Measurements from ENCODE around the gene SYNM.
A peak's percentile ranks its signal among the peaks of the same experiment; 100 is the strongest.

The SYNM gene

DNA sequence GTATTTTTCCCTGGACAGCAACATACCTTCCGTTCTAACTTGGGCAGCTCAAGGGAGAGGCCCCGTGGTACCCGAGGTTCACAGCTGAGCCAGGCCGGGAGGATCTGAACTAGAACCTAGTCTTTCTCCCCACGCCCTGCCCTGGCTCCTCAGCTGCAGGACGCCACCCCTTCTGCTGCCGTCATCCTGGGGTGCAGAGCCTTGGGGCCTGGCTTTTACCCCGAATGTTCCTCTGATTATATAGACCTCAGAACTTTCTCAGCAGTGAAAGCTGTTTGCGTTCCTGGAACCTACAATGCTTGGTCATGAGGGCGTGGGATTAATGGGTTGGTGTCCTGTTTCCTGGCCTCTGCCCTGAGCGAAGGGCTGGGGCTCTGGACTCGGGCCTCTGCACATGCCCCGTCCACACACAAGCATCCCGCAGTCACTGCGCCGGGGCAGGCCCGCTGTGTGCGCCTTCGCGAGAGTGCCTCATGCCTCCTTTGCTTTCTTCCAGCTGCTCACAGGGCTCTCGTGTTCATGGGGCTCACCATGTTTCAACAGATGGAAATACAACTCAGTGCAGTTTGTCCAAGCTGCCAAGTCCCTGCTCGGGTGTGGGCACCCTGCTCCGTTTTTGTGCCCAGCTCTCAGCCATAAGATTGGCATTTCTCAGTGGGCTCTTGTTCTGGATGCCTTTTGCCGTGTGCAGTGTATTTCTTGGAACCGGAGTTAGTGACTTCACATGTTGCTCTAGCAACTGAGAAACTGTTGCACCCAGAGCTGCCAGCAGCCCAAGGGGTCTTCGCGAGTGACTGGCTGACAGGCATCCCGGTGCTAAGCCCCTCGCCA lies 20.4 kb downstream of the SYNM start:
- no peak overlapping the region for H2AFZ ChIP-seq (ENCODE audit: low read length)
- no peak overlapping the region for H3K9ac ChIP-seq (ENCODE audit: low read depth, low read length, poor library complexity)
- H3K27ac ChIP-seq (replicated peaks; ENCODE audit: low read length): no peak overlapping the region
- no peak overlapping the region for H3K4me3 ChIP-seq (ENCODE audit: low read length in 2 of 2)
- no peak overlapping the region for H2BK5ac ChIP-seq (ENCODE audit: low read length)
- H3K14ac ChIP-seq (ENCODE audit: low read length): no peak overlapping the region
- H2BK120ac ChIP-seq (ENCODE audit: low read depth, low read length): no peak overlapping the region
- peaks cover 1 to 33% of the 10 kb centered on the region in 2 donors for H3K36me3 ChIP-seq (replicated peaks in 1 of 2; ENCODE audit: control insufficient read depth in 2 of 2, insufficient read depth in 2 of 2, low read length in 2 of 2)
- H3K4me1 ChIP-seq (ENCODE audit: control insufficient read depth in 2 of 2, insufficient read depth in 1 of 2, low read depth in 1 of 2, low read length in 2 of 2): peaks cover 24 to 32% of the 10 kb centered on the region in 2 donors
- H4K8ac ChIP-seq (ENCODE audit: low read depth, low read length): peak overlapping the region; percentile 77
- no peak overlapping the region for H3K4ac ChIP-seq (ENCODE audit: low read length)
- H3K9me3 ChIP-seq (replicated peaks in 1 of 2; ENCODE audit: control insufficient read depth in 2 of 2, insufficient read depth in 1 of 2, low read depth in 1 of 2, low read length in 2 of 2): peaks cover 0 to 7% of the 10 kb centered on the region in 2 donors
- H3K18ac ChIP-seq (ENCODE audit: low read length): peak overlapping the region; percentile 31
- WGBS, 2 donors (ENCODE audit: extremely low coverage in 2 of 2, insufficient read length in 2 of 2, insufficient replicate concordance in 1 of 2): no CpG with 5 or more reads among the region's 29 CpGs
- DNase-seq (ENCODE audit: low spot score): no peak
- no peaks in the 10 kb centered on the region for H3K27me3 ChIP-seq (ENCODE audit: control insufficient read depth in 3 of 3, insufficient read depth in 3 of 3, low read depth in 1 of 3, low read length in 3 of 3)
- no peak overlapping the region for H2BK15ac ChIP-seq (ENCODE audit: low read length)
- H4K91ac ChIP-seq (ENCODE audit: low read depth, low read length, poor library complexity): no peak overlapping the region
- peak overlapping the region; percentile 68 for H2BK12ac ChIP-seq (ENCODE audit: low read length)
- H2AK5ac ChIP-seq (ENCODE audit: low read depth, low read length): peak overlapping the region; percentile 27
- H3K23ac ChIP-seq (ENCODE audit: low read depth, low read length, poor library complexity): peak overlapping the region; percentile 25
- no peaks in the 10 kb centered on the region for H3K79me1 ChIP-seq (ENCODE audit: low read depth, low read length)
- no peak overlapping the region for H3K4me2 ChIP-seq (ENCODE audit: insufficient read depth, low read length, poor library complexity, severe bottlenecking)

DNA sequence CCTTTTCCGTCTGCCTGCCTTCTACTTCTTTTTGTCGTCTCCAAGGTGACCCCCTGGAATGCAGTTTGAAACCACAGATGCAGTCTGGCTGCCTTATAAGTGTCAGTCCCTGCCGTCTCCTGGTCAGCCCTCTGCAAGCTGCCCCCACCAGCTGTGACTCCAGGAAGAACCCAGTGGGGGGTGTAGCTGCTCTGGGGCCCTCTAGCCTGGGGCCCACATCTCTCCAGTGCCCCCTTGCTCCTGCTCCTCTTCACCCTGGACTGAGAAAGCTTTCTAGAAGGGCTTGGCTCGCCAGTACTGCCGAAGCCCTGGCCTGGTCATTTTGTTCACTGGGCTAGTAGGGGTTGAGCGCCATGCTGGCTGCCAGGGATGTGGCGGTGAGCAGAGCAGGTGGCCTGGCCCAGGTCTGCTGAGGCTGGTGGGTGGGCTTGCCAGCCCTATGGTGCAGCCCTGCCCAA lies 21.3 kb downstream of the SYNM start:
- Histone ChIP-seq H3K4ac (ENCODE audit: low read length) (no peak overlapping the region), H3K79me1 (ENCODE audit: low read depth, low read length) (no peaks in the 10 kb centered on the region), H3K4me1 (ENCODE audit: control insufficient read depth in 2 of 2, insufficient read depth in 1 of 2, low read depth in 1 of 2, low read length in 2 of 2) (peaks cover 24 to 32% of the 10 kb centered on the region in 2 donors), H3K27ac (replicated peaks; ENCODE audit: low read length) (no peak overlapping the region), H2BK120ac (ENCODE audit: low read depth, low read length) (no peak overlapping the region), H3K27me3 (ENCODE audit: control insufficient read depth in 3 of 3, insufficient read depth in 3 of 3, low read depth in 1 of 3, low read length in 3 of 3) (no peaks in the 10 kb centered on the region), H3K4me3 (ENCODE audit: low read length in 2 of 2) (no peak overlapping the region), H4K91ac (ENCODE audit: low read depth, low read length, poor library complexity) (no peak overlapping the region), H3K23ac (ENCODE audit: low read depth, low read length, poor library complexity) (no peak overlapping the region), H3K9ac (ENCODE audit: low read depth, low read length, poor library complexity) (no peak overlapping the region), H2AK5ac (ENCODE audit: low read depth, low read length) (peak overlapping the region; percentile 39), H3K14ac (ENCODE audit: low read length) (no peak overlapping the region), H3K18ac (ENCODE audit: low read length) (peak overlapping the region; percentile 24), H4K8ac (ENCODE audit: low read depth, low read length) (no peak overlapping the region), H3K9me3 (replicated peaks in 1 of 2; ENCODE audit: control insufficient read depth in 2 of 2, insufficient read depth in 1 of 2, low read depth in 1 of 2, low read length in 2 of 2) (peaks cover 0 to 7% of the 10 kb centered on the region in 2 donors), H2BK12ac (ENCODE audit: low read length) (no peak overlapping the region), H3K4me2 (ENCODE audit: insufficient read depth, low read length, poor library complexity, severe bottlenecking) (no peak overlapping the region), H2BK15ac (ENCODE audit: low read length) (peak overlapping the region; percentile 35), H2AFZ (ENCODE audit: low read length) (no peak overlapping the region), H2BK5ac (ENCODE audit: low read length) (no peak overlapping the region), H3K36me3 (replicated peaks in 1 of 2; ENCODE audit: control insufficient read depth in 2 of 2, insufficient read depth in 2 of 2, low read length in 2 of 2) (peaks cover 1 to 42% of the 10 kb centered on the region in 2 donors)
- DNase-seq (ENCODE audit: low spot score): no peak
- WGBS, 2 donors (ENCODE audit: extremely low coverage in 2 of 2, insufficient read length in 2 of 2, insufficient replicate concordance in 1 of 2): no CpG with 5 or more reads among the region's 7 CpGs

- H3K27ac ChIP-seq (replicated peaks; ENCODE audit: low read length): no peak overlapping the region
- no peak for DNase-seq (ENCODE audit: low spot score)
- no CpG with 5 or more reads among the region's 3 CpGs for WGBS, 2 donors (ENCODE audit: extremely low coverage in 2 of 2, insufficient read length in 2 of 2, insufficient replicate concordance in 1 of 2)
Observed at GRCh38 chr15:99126930-99127329, 22.1 kb downstream of the SYNM start.

GRCh38 chr15:99127773-99128172 lies 22.9 kb downstream of the SYNM start:
- no peaks in the 10 kb centered on the region for H3K27me3 ChIP-seq (ENCODE audit: control insufficient read depth in 3 of 3, insufficient read depth in 3 of 3, low read depth in 1 of 3, low read length in 3 of 3)

More at GRCh38 chr15:99126930-99127329, 22.1 kb downstream of the SYNM start:
- H3K4me3 ChIP-seq (ENCODE audit: low read length in 2 of 2): no peak overlapping the region
- no peak overlapping the region for H2AFZ ChIP-seq (ENCODE audit: low read length)
- no peak overlapping the region for H2BK5ac ChIP-seq (ENCODE audit: low read length)
- H4K8ac ChIP-seq (ENCODE audit: low read depth, low read length): no peak overlapping the region
- no peak overlapping the region for H3K9ac ChIP-seq (ENCODE audit: low read depth, low read length, poor library complexity)
- no peak overlapping the region for H3K18ac ChIP-seq (ENCODE audit: low read length)
- H3K4me1 ChIP-seq (ENCODE audit: control insufficient read depth in 2 of 2, insufficient read depth in 1 of 2, low read depth in 1 of 2, low read length in 2 of 2): peaks cover 24 to 32% of the 10 kb centered on the region in 2 donors
- H2BK15ac ChIP-seq (ENCODE audit: low read length): no peak overlapping the region
- H3K14ac ChIP-seq (ENCODE audit: low read length): no peak overlapping the region
- no peak overlapping the region for H3K4ac ChIP-seq (ENCODE audit: low read length)
- peaks cover 1 to 49% of the 10 kb centered on the region in 2 donors for H3K36me3 ChIP-seq (replicated peaks in 1 of 2; ENCODE audit: control insufficient read depth in 2 of 2, insufficient read depth in 2 of 2, low read length in 2 of 2)
- no peak overlapping the region for H2AK5ac ChIP-seq (ENCODE audit: low read depth, low read length)
- no peak overlapping the region for H3K23ac ChIP-seq (ENCODE audit: low read depth, low read length, poor library complexity)
- peaks cover 0 to 7% of the 10 kb centered on the region in 2 donors for H3K9me3 ChIP-seq (replicated peaks in 1 of 2; ENCODE audit: control insufficient read depth in 2 of 2, insufficient read depth in 1 of 2, low read depth in 1 of 2, low read length in 2 of 2)
- H2BK12ac ChIP-seq (ENCODE audit: low read length): no peak overlapping the region
- no peak overlapping the region for H2BK120ac ChIP-seq (ENCODE audit: low read depth, low read length)
- H3K27me3 ChIP-seq (ENCODE audit: control insufficient read depth in 3 of 3, insufficient read depth in 3 of 3, low read depth in 1 of 3, low read length in 3 of 3): no peaks in the 10 kb centered on the region
- no peak overlapping the region for H4K91ac ChIP-seq (ENCODE audit: low read depth, low read length, poor library complexity)
- H3K79me1 ChIP-seq (ENCODE audit: low read depth, low read length): no peaks in the 10 kb centered on the region
- no peak overlapping the region for H3K4me2 ChIP-seq (ENCODE audit: insufficient read depth, low read length, poor library complexity, severe bottlenecking)

More at GRCh38 chr15:99127773-99128172, 22.9 kb downstream of the SYNM start:
- no peak overlapping the region for H2BK15ac ChIP-seq (ENCODE audit: low read length)
- no peak overlapping the region for H3K27ac ChIP-seq (replicated peaks; ENCODE audit: low read length)
- no peak overlapping the region for H3K18ac ChIP-seq (ENCODE audit: low read length)
- no peak overlapping the region for H2AFZ ChIP-seq (ENCODE audit: low read length)
- no peak overlapping the region for H3K4me2 ChIP-seq (ENCODE audit: insufficient read depth, low read length, poor library complexity, severe bottlenecking)
- no CpG with 5 or more reads among the region's 3 CpGs for WGBS, 2 donors (ENCODE audit: extremely low coverage in 2 of 2, insufficient read length in 2 of 2, insufficient replicate concordance in 1 of 2)
- H3K36me3 ChIP-seq (replicated peaks in 1 of 2; ENCODE audit: control insufficient read depth in 2 of 2, insufficient read depth in 2 of 2, low read length in 2 of 2): peaks cover 1 to 58% of the 10 kb centered on the region in 2 donors
- no peak overlapping the region for H3K4me3 ChIP-seq (ENCODE audit: low read length in 2 of 2)
- H3K9me3 ChIP-seq (replicated peaks in 1 of 2; ENCODE audit: control insufficient read depth in 2 of 2, insufficient read depth in 1 of 2, low read depth in 1 of 2, low read length in 2 of 2): peaks cover 0 to 7% of the 10 kb centered on the region in 2 donors
- H3K14ac ChIP-seq (ENCODE audit: low read length): no peak overlapping the region
- DNase-seq (ENCODE audit: low spot score): no peak
- H3K23ac ChIP-seq (ENCODE audit: low read depth, low read length, poor library complexity): no peak overlapping the region
- no peaks in the 10 kb centered on the region for H3K79me1 ChIP-seq (ENCODE audit: low read depth, low read length)
- H4K91ac ChIP-seq (ENCODE audit: low read depth, low read length, poor library complexity): no peak overlapping the region
- H3K9ac ChIP-seq (ENCODE audit: low read depth, low read length, poor library complexity): no peak overlapping the region
- H4K8ac ChIP-seq (ENCODE audit: low read depth, low read length): no peak overlapping the region
- no peak overlapping the region for H2BK120ac ChIP-seq (ENCODE audit: low read depth, low read length)
- peaks cover 24 to 32% of the 10 kb centered on the region in 2 donors for H3K4me1 ChIP-seq (ENCODE audit: control insufficient read depth in 2 of 2, insufficient read depth in 1 of 2, low read depth in 1 of 2, low read length in 2 of 2)
- H2BK5ac ChIP-seq (ENCODE audit: low read length): no peak overlapping the region
- no peak overlapping the region for H3K4ac ChIP-seq (ENCODE audit: low read length)
- no peak overlapping the region for H2BK12ac ChIP-seq (ENCODE audit: low read length)
- H2AK5ac ChIP-seq (ENCODE audit: low read depth, low read length): no peak overlapping the region
